Uterus (tissue), 2 donors: ENCODE measurements around the gene DOCK4.

Experiments
- POLR2A ChIP-seq, 2 donors: fragments of 450-650 bp; IDR thresholded peaks; one replicate each; pipeline ENCODE4 v1.6.1; 2016; ENCODE audit warnings: antibody characterized with exemption in 2 of 2, mild to moderate bottlenecking in 1 of 2, moderate library complexity in 1 of 2
- TF ChIP-seq, protein P1 (sequence below), 4 experiments: fragments of 200-600 bp in 2 of 4; fragments of 450-650 bp in 2 of 4; sonication (generic) in 2 of 4; IDR thresholded peaks; one replicate each; pipeline ENCODE4 v1.5.1; 2016 to 2019; ENCODE audit warnings: antibody characterized with exemption in 4 of 4, mild to moderate bottlenecking in 2 of 4, moderate library complexity in 1 of 4

DNA sequence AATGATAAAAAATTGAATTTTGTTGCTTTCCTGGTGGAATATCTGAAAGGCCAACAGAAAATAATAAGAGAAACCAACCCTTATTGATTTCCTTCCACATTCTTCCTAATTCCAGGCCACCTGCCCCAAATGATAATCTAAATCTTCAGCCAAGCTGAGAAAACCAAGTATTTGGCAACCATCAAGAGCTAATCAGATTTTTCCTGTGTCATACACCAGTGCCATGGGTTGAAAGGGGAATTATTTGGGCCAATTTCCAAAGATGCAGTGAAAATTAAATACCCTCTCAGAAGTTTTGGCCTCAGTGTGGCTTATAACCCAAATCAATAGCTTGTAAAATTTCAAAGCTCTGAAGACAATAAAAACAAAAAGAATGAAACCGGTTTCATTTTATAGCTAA is 70.4 kb downstream of the DOCK4 start:
- TF ChIP-seq, protein P1, sequence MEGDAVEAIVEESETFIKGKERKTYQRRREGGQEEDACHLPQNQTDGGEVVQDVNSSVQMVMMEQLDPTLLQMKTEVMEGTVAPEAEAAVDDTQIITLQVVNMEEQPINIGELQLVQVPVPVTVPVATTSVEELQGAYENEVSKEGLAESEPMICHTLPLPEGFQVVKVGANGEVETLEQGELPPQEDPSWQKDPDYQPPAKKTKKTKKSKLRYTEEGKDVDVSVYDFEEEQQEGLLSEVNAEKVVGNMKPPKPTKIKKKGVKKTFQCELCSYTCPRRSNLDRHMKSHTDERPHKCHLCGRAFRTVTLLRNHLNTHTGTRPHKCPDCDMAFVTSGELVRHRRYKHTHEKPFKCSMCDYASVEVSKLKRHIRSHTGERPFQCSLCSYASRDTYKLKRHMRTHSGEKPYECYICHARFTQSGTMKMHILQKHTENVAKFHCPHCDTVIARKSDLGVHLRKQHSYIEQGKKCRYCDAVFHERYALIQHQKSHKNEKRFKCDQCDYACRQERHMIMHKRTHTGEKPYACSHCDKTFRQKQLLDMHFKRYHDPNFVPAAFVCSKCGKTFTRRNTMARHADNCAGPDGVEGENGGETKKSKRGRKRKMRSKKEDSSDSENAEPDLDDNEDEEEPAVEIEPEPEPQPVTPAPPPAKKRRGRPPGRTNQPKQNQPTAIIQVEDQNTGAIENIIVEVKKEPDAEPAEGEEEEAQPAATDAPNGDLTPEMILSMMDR (IDR thresholded peaks at IDR 0.05), result no peak
- TF ChIP-seq POLR2A (IDR thresholded peaks at IDR 0.05), result no peak
